T-helper 1 cell treated with Interleukin-12 subunit alpha and Interleukin-12 subunit beta and Interleukin-4 antibody, amounts not matched to agents 30 μg/mL and 1 μg/mL, for 36 hours (primary cell): ENCODE data around the gene TTC36.

Source experiments
- H3K27ac Mint-ChIP-seq: one replicate; pipeline ENCODE4 v1.8.0; 2021; ENCODE audit warnings: mild to moderate bottlenecking, mixed read lengths
- H3K27me3 Mint-ChIP-seq: one replicate; pipeline ENCODE4 v1.8.0; 2021; ENCODE audit warnings: low read depth, mixed read lengths
- H3K36me3 Mint-ChIP-seq: one replicate; pipeline ENCODE4 v1.8.0; 2021; ENCODE audit warnings: low read depth, mixed read lengths
- H3K4me1 Mint-ChIP-seq: one replicate; pipeline ENCODE4 v1.8.0; 2021; ENCODE audit warnings: low read depth, mixed read lengths
- H3K4me3 Mint-ChIP-seq: one replicate; pipeline ENCODE4 v1.8.0; 2021; ENCODE audit warnings: mild to moderate bottlenecking, moderate library complexity, mixed read lengths
- H3K9me3 Mint-ChIP-seq: one replicate; pipeline ENCODE4 v1.8.0; 2021; ENCODE audit warnings: mixed read lengths

Gene TTC36

DNA sequence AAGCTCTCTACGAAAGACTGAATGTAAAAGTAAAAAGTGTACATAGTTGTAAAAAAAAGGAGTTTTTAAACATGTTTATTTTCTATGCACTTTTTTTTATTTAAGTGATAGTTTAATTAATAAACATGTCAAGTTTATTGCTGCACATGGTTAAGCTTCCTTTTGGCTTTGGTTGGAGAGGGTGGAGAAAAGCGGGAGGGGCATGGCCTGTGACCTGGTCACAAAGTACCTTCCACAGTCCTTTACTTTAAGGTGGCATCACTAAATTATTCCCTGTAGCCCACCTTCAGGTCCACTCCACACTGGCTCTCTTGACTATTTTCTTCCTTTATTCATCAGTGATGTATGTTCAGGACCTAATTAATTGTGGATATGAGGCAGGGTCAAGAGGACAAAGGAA, 586 bp upstream of the TTC36 start:
- H3K9me3 Mint-ChIP-seq, result no peaks in the 10 kb centered on the region
- no peak overlapping the region for H3K4me3 Mint-ChIP-seq
- no peak overlapping the region for H3K27ac Mint-ChIP-seq
- H3K27me3 Mint-ChIP-seq, result no peaks in the 10 kb centered on the region
- peaks cover 29% of the 10 kb centered on the region for H3K36me3 Mint-ChIP-seq
- peaks cover 27% of the 10 kb centered on the region for H3K4me1 Mint-ChIP-seq

DNA sequence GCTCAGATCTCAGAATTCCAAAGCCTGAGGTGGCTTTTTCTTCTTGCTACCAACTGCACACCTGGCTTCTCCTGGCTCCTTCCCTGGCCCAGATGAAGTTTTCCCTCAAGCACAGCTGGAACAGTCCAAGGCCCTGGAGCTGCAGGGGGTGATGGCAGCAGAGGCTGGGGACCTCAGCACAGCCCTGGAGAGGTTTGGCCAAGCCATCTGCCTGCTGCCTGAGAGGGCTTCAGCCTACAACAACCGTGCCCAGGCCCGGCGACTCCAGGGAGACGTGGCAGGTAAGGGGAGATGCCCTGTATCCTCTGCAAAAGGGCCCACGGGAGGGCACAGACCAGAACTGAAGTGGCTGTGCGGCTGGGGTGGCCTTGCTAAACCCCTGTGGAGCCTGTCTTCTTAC, 1.2 kb downstream of the TTC36 start:
- Mint-ChIP-seq H3K27ac (no peak overlapping the region), H3K9me3 (no peaks in the 10 kb centered on the region), H3K36me3 (peaks cover 20% of the 10 kb centered on the region), H3K4me3 (no peak overlapping the region), H3K4me1 (peaks cover 27% of the 10 kb centered on the region), H3K27me3 (no peaks in the 10 kb centered on the region)

DNA sequence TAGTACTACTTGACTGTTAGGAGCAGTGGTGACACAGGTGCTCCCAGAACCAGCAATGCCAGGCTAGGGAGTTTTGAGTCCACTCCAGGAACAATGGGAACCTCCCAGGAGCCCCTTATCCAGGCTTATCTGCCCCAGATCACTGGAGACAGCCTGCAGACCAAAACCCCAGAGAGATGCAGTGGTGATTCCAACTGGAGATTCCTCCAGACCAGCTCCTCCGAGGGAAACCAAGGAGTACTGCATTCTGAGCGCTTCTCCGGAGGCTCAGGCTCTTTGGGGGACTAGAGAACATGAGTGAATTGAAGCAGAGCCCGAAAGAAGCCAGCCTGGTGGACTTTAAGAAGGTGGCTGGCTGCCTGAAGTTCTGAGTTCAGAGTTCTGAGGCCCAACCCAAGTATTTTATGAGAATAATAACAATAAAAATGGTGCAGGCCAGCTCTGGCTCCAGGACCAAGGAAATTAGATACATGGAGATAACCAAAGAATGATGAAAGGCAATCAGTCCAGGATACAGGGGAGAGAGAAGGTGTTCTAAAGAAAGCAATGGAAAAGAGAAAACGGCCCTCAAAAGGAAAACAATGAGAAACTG, 2.4 kb downstream of the TTC36 start:
- peak overlapping the region; percentile 92 for H3K4me3 Mint-ChIP-seq
- H3K9me3 Mint-ChIP-seq, result no peaks in the 10 kb centered on the region
- H3K36me3 Mint-ChIP-seq, result peaks cover 15% of the 10 kb centered on the region
- H3K27me3 Mint-ChIP-seq, result no peaks in the 10 kb centered on the region
- H3K4me1 Mint-ChIP-seq, result peaks cover 24% of the 10 kb centered on the region
- peak overlapping the region; percentile 83 for H3K27ac Mint-ChIP-seq

DNA sequence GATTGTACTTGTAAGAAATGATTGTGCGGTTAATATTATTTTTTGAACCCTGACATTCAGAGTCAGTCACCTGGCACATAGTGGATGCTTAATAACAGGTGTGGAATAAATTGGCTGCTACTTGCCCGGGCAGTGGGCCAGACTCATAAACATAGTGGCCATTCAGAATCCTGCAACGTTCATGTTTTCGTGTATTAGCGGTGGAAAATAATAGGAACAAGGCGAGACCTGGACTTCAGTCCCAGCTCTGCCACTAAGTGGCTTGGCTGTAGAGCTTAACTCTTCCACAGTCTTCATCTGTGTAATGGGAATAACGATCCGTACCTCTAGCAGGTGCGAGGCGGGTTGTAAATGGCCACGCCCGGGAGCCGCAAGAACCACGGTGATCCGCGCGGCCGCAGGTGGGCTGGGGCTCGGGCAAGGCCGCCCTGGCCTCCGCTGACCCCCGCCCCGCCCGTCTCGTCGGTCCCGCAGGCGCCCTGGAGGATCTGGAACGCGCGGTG, 3.0 kb downstream of the TTC36 start:
- Mint-ChIP-seq H3K36me3 (peaks cover 13% of the 10 kb centered on the region), H3K27me3 (no peaks in the 10 kb centered on the region), H3K4me3 (peak overlapping the region; percentile 92), H3K27ac (peak overlapping the region; percentile 83), H3K4me1 (peaks cover 24% of the 10 kb centered on the region), H3K9me3 (no peaks in the 10 kb centered on the region)

DNA sequence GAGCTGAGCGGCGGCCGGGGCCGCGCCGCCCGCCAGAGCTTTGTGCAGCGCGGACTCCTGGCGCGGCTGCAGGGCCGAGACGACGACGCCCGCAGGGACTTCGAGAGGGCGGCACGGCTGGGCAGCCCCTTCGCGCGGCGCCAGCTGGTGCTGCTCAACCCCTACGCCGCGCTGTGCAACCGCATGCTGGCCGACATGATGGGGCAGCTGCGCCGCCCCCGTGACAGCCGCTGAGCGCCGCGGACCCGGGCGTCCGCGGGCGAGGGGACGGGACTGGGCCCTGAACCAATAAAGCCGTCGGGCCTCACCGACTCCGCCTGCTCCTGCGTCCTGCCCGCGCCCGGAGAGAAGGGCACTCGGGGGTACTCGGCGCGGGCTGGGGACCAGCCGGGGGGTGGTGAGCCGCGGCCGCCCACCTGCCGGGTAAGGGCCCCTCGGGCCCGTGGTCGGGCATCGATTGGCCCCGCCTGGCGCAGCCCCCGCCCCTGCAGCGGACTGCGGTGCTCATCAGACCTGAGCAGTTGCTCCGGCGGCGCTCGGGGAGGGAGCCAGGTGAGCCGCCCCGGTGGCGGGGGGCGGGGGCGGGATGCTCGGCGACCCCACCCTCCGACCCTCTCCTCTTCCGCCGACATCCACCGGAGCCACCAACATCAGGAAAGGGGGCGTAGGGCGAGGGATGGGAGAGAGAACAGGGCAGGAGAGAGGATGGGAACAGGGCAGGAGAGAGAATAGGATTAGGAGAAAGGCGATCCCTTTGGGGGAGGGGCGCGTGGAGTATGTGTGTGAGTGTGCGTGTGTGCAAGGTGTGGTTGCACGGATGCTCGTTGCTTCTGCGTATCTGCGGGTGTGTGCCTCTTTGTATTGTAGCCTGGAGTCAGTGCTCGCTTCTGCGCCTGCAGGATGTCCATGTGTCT, 3.7 kb downstream of the TTC36 start, which contains the start of gene TMEM25:
TMEM25 (plus strand) TSS at position 510 of the 914 bp plus-strand sequence. CDS start 610 bp downstream, outside the sequence.
- Mint-ChIP-seq H3K36me3 (peaks cover 11% of the 10 kb centered on the region), H3K27me3 (no peaks in the 10 kb centered on the region), H3K4me3 (peak within 1 kb of the TSS; percentile 92), H3K9me3 (no peaks in the 10 kb centered on the region), H3K4me1 (peaks cover 24% of the 10 kb centered on the region), H3K27ac (peak within 1 kb of the TSS; percentile 83)

DNA sequence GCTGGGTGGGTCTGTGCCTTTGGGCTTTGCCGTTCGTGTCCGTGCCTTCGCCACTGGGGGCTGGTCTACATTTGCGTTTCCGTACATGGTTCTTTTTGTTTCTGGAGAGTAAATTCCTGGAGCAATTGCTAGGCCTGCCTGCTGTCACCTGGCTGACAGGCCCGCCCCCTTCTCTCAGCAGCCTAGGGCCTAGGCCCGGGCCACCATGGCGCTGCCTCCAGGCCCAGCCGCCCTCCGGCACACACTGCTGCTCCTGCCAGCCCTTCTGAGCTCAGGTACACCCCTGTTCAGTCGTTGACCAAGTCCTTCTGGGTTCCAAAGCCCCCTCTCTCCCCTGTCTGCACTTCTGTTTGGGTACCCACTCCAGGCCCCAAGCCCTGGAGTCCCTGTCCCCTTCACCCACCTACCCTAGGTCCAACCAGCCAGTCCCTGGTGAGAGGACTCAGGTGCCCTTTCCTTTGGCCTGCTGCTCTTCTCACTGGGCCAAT, 4.4 kb downstream of the TTC36 start:
- no peaks in the 10 kb centered on the region for H3K27me3 Mint-ChIP-seq
- peaks cover 11% of the 10 kb centered on the region for H3K36me3 Mint-ChIP-seq
- H3K4me3 Mint-ChIP-seq, result peak overlapping the region; percentile 92
- H3K27ac Mint-ChIP-seq, result peak overlapping the region; percentile 77
- H3K4me1 Mint-ChIP-seq, result peaks cover 24% of the 10 kb centered on the region
- no peaks in the 10 kb centered on the region for H3K9me3 Mint-ChIP-seq

DNA sequence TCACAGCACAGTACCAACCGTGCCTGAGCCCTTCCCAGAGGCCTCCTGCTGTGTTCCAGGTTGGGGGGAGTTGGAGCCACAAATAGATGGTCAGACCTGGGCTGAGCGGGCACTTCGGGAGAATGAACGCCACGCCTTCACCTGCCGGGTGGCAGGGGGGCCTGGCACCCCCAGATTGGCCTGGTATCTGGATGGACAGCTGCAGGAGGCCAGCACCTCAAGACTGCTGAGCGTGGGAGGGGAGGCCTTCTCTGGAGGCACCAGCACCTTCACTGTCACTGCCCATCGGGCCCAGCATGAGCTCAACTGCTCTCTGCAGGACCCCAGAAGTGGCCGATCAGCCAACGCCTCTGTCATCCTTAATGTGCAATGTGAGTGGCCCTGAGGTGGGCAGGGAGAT, 4.8 kb downstream of the TTC36 start:
- Mint-ChIP-seq H3K27ac (peak overlapping the region; percentile 77), H3K4me1 (peaks cover 24% of the 10 kb centered on the region), H3K9me3 (no peaks in the 10 kb centered on the region), H3K4me3 (peak overlapping the region; percentile 92), H3K36me3 (peaks cover 10% of the 10 kb centered on the region), H3K27me3 (no peaks in the 10 kb centered on the region)

DNA sequence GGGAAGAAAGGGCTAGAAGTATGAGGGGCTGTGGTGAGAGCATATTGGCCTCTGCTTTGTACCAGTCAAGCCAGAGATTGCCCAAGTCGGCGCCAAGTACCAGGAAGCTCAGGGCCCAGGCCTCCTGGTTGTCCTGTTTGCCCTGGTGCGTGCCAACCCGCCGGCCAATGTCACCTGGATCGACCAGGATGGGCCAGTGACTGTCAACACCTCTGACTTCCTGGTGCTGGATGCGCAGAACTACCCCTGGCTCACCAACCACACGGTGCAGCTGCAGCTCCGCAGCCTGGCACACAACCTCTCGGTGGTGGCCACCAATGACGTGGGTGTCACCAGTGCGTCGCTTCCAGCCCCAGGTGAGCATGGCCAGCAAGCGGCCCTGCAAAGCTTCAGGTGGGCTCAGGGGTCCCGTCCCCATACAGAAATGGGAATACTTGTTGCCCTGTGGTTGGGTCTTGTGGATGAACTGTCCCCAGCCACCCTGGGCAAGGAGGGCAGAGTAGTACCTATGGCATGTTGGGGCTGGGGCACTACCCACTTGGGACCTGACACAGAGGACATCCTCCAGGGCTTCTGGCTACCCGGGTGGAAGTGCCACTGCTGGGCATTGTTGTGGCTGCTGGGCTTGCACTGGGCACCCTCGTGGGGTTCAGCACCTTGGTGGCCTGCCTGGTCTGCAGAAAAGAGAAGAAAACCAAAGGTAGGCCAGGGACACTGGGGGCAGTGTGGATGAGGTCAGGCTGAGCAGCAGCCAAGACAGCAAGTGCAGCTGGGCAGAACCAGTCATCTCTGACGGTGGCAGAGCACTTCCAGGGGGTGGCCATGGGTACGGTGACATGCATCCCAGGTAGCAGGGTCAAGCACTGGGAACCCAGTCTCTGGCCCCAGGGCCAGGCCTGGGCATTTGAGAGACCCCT, 5.8 kb downstream of the TTC36 start:
- H3K36me3 Mint-ChIP-seq, result peaks cover 2% of the 10 kb centered on the region
- peaks cover 25% of the 10 kb centered on the region for H3K4me1 Mint-ChIP-seq
- H3K4me3 Mint-ChIP-seq, result no peak overlapping the region
- H3K27ac Mint-ChIP-seq, result no peak overlapping the region
- H3K9me3 Mint-ChIP-seq, result no peaks in the 10 kb centered on the region
- H3K27me3 Mint-ChIP-seq, result no peaks in the 10 kb centered on the region

DNA sequence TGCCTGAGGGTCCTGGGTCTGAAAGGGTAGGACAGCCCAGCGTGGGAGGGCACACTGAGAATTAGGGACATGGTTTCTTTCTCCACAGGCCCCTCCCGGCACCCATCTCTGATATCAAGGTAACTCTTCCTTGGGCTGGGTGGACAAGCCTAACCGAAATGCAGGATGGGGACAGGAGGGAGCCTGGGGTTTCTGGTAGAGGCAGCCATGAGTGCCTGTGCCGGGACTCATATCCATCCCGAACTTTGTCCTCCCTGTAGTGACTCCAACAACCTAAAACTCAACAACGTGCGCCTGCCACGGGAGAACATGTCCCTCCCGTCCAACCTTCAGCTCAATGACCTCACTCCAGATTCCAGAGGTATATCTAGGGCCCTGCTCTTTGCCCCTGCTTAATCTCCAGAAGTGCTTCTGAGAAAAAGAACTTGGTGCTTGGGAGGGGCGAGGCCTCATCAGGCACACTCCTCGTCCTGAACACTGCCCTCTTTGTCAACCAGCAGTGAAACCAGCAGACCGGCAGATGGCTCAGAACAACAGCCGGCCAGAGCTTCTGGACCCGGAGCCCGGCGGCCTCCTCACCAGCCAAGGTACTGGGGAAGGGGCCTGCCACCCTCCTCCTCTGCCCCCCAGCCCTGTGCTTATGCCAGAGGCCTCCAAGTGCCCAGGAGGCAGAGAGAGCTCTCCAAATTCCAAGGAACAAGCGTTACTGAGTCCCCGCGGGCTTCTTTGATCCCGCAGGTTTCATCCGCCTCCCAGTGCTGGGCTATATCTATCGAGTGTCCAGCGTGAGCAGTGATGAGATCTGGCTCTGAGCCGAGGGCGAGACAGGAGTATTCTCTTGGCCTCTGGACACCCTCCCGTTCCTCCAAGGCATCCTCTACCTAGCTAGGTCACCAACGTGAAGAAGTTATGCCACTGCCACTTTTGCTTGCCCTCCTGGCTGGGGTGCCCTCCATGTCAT, 6.8 kb downstream of the TTC36 start:
- Mint-ChIP-seq H3K9me3 (no peaks in the 10 kb centered on the region), H3K4me1 (peaks cover 23% of the 10 kb centered on the region), H3K27me3 (no peaks in the 10 kb centered on the region), H3K4me3 (no peak overlapping the region), H3K36me3 (peaks cover 2% of the 10 kb centered on the region), H3K27ac (no peak overlapping the region)

DNA sequence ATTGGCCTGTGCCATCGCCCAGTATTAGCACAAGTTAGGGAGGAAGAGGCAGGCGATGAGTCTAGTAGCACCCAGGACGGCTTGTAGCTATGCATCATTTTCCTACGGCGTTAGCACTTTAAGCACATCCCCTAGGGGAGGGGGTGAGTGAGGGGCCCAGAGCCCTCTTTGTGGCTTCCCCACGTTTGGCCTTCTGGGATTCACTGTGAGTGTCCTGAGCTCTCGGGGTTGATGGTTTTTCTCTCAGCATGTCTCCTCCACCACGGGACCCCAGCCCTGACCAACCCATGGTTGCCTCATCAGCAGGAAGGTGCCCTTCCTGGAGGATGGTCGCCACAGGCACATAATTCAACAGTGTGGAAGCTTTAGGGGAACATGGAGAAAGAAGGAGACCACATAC, 8.0 kb downstream of the TTC36 start:
- Mint-ChIP-seq H3K9me3 (no peaks in the 10 kb centered on the region), H3K4me3 (no peak overlapping the region), H3K27me3 (no peaks in the 10 kb centered on the region), H3K36me3 (no peaks in the 10 kb centered on the region), H3K27ac (no peak overlapping the region), H3K4me1 (peaks cover 11% of the 10 kb centered on the region)

DNA sequence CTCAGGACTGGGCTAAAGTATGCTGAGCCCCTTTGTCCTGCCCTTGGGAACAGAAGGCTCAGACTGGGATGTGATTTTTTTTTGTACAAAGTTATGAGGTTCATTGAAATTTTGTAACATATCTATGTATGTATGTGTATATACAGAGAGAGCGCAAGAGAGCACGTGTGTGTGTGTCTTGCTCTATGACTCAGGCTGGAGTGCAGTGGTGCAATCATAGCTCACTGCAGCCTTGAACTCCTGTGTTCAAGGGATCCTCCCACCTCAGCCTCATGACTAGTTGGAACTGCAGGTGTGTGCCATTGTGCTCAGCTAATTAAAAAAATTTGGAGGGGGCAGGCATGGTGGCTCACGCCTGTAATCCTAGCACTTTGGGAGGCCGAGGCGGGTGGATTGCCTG, 9.5 kb downstream of the TTC36 start:
- Mint-ChIP-seq H3K9me3 (no peaks in the 10 kb centered on the region), H3K4me1 (peaks cover 4% of the 10 kb centered on the region), H3K27me3 (no peaks in the 10 kb centered on the region), H3K4me3 (no peak overlapping the region), H3K36me3 (no peaks in the 10 kb centered on the region), H3K27ac (no peak overlapping the region)

DNA sequence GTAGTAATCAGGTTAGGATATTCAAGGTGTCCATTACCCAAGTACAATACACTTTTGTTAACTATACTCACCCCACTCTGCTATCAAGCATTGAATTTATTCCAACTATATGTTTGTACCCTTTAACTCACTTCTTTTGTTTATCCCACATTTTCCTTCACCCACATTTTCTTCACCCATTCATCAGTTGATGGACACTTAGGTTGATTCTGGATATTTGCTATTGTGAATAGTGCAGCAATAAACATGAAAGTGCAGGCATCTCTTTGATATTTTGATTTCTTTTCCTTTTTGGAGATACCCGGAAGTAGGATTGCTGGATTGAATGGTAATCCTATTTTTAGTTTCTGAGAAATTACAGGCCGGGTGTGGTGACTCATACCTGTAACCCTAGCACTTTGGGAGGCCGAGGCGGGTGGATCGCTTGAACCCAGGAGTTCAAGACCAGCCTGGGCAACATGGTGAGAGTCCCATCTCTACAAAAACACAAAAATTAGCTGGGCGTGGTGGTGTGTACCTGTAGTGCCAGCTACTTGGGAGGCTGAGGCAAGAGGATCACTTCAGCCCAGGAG, 10.2 kb downstream of the TTC36 start:
- H3K4me1 Mint-ChIP-seq, result peaks cover 2% of the 10 kb centered on the region
- no peaks in the 10 kb centered on the region for H3K27me3 Mint-ChIP-seq
- H3K9me3 Mint-ChIP-seq, result no peaks in the 10 kb centered on the region
- no peak overlapping the region for H3K27ac Mint-ChIP-seq
- H3K36me3 Mint-ChIP-seq, result no peaks in the 10 kb centered on the region
- no peak overlapping the region for H3K4me3 Mint-ChIP-seq

DNA sequence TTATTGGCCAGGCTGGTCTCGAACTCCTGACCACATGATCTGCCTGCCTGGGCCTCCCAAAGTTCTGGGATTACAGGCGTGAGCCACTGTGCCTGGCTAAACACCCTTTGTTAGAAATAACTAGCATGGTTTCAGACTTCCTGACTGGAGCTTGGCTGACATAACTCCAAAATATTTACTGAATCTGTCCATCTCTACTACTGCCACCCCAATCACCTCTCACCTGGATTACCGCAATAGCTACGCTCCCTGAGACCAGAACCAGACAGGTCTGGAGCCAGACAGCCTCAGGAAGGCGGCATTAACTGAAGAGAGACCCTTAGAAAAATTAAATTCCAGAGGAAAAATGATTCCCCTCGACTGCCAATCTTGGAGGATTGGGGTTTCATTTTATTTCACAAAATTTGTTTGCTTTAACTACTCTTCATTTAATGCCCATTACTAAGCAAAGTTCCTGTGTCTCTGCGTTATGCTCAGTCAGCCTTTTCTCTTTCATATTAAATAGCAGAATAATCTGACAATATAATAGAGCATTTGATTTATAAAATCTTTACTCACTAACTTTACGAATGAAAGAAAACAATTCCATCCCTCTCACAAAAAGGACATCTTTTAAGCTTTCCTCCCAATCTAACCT, 16.9 kb downstream of the TTC36 start:
- no peak overlapping the region for H3K4me3 Mint-ChIP-seq
- no peaks in the 10 kb centered on the region for H3K4me1 Mint-ChIP-seq
- no peaks in the 10 kb centered on the region for H3K27me3 Mint-ChIP-seq
- H3K27ac Mint-ChIP-seq, result no peak overlapping the region
- H3K36me3 Mint-ChIP-seq, result no peaks in the 10 kb centered on the region
- no peaks in the 10 kb centered on the region for H3K9me3 Mint-ChIP-seq
